SKM-1 treated with dmso at 0.1 percent for 144 hours (cell line): Measurements from ENCODE around the gene U2AF1L4.

Experiments used
- DNase-seq: peaks from one replicate; lab custom pipeline; 2025; ENCODE audit not compliant: unreplicated experiment; lab: John Stamatoyannopoulos, UW

Gene U2AF1L4

DNA sequence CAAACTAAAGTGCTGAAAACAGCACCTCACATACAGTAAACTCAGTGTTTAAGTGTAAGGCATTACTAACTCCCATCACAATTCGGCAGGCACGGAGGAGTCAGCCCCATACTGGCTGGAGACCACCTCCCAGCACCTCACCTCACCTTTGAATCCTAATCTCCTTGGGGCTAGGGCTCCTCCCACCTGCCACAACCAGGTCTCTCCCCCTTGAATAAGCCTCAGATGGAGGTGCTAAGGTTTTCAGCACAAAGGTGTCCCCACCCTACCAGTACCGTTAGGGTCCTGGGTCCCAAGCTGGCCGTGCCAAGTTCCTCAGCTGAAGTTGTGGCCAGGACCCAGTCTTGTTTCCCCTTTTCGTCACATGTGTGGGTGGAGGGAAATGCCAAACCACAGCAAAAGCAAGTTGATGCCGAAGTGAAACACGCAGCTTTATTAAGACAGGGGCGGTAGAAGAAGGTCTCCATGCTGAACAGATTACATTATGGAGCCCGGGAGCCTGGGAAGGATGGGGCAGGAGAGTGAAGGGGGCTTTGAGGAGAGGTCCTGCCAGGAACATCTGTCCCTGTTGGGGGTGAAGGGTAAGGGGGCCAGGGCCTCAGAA is 3.0 kb downstream of the U2AF1L4 start, which contains the start of gene IGFLR1:
Gene IGFLR1 (minus strand): TSS at position 332 of the 604 bp plus-strand sequence. CDS start 1,272 bp downstream, outside the sequence.
- DNase-seq = peak; percentile 57

DNA sequence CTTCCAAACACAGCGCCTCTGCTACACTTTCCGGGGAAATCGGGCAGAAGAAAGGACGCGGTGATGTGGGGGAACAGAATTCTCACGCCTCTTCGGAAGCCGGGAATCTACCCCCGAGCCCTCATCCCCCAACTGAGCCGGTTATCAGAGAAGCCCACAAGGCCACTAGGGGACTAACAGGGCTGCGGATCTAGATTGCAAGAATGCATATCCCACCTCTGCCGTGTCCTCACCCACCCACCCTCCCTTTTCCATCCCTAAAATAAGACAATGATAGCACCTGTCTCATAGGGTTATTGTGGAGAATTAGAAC is 4.1 kb downstream of the U2AF1L4 start:
- no peak for DNase-seq

DNA sequence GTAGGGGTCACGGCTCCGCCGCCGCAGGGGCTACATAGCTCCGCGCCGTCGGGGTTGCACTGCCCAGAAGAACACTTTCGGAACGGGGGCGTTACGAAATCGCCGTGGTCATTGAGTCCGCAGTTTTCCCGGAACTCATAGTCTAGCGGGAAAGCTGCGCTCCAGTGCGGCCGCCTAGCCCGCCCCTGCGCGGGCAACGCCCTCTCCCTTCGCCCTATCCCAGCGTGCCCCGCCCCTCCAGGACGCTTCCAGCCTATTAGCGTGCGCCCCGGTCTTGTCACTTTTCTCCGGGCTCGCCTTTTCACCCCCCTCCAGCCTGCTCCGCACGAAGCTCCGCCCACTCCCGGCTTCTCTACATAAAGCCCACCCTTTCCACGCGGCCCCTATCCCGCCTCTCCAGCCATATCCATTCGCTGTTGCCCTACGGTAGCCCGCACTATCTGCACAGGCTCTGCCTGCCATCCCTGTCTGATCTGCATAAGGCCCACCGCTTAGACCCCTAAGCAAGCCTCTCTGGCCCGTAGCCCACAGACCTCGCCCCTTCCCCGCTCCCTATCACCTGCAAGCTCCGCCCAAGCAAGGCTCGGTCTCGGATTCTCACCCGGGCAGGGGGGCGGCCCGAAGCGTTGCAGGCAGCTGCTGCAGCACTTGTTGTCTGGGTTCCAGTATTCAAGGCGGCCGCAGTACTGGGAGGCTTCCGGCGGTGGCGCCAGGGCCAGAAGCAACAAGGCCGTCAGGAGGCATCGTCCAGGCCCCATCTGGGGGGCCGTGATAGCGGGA is 4.6 kb downstream of the U2AF1L4 start:
- DNase-seq = peak; percentile 95

DNA sequence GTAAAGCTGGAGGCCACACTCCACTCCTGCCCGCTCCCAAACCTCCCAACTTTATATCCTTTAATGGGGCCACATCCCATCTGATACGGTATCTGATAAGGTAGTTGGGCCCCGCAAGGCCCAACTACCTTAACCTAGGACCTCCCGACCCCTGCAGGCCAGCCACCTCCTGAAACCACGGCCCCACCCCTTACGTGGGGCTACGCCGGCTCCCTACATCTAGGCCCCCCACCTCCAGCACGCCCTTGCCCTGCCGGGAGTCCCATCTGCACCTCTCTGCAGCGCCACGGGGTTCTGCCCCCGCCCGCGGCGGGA is 5.2 kb downstream of the U2AF1L4 start:
- DNase-seq = no peak

DNA sequence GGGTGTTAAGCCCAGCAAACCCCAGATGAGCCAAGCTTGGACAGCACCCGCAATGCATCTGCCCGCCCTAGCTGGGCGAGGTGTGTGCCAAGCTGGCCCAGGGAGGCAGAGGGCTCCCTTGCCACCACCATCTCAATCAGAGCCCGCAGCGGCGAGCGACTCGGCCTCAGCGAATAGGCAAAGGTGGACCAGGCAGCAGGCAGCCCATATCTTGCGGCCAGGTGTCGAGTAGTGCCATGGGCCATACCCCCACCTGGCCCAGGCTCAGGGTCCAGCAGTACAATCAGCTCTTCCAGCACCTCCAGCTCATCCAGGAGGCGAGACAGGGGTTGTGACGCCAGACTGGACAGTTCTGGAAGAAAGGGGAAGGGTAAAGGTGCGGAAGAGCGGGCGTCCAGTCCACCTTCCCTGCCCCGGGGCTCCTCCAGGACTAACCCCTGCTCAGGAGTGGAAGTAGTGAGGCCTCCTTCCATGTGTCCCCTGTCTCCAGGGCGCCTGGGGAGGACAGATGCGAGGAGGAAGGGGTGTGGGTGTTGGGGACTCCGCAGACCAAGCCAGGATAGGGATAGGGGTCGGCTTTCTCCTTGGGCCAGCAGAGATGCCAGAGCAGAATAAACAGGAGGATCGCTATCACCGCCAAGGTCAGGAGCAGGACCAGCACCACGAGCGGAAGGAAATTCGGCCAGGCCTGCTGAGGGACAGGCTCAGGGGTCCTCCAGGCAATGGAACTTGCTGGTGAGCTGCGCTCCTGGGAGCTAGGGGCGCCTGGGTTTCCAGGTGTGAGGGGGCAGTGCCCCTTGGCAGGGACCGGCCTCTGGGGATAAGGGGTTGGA is 5.7 kb downstream of the U2AF1L4 start:
- no peak for DNase-seq

DNA sequence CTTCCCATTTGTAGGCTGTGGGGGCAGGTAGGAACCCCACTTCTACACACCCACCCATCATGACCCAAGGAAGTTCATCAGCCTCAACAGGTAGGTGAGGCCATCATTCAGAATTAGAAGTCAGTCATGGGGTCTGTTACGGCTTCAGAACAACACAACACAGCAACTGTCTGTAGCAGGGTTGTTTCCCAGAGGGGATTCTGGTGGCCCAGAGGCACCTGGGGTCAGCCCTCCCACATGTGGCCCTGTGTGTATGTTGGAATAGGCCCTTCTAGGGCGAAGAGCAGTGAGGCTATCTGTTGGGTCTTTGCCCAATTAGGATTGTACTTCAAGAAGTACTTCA is 6.4 kb downstream of the U2AF1L4 start:
- no peak for DNase-seq

DNA sequence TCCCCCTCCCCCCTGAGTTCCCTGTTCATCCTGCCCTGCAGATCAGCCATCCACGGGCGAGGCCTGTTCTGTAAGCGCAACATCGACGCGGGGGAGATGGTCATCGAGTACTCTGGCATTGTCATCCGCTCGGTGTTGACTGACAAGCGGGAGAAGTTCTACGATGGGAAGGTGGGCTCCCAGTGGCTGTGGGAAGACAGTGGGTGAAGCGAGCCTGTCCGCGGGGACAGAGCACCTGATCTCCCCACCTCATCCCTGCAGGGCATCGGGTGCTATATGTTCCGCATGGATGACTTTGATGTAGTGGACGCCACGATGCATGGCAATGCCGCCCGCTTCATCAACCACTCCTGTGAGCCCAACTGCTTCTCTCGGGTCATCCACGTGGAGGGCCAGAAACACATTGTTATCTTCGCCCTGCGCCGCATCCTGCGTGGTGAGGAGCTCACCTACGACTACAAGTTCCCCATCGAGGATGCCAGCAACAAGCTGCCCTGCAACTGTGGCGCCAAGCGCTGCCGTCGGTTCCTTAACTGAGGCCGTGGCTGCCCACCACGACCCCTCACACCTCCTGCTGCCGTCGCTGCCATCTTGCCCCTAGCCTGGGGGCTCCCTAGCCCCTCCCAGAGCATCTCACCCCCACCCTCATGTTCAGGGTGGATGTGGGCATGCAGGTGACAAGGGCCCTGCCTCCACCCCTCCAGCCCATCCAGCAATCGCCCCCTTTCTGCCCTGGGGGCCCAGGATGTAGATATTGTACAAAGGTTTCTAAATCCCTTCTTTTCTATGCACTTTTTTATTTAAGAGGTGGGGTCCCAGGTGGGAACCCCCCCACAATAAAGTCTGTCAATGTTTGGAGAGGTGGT is 7.0 kb downstream of the U2AF1L4 start:
- no peak for DNase-seq

DNA sequence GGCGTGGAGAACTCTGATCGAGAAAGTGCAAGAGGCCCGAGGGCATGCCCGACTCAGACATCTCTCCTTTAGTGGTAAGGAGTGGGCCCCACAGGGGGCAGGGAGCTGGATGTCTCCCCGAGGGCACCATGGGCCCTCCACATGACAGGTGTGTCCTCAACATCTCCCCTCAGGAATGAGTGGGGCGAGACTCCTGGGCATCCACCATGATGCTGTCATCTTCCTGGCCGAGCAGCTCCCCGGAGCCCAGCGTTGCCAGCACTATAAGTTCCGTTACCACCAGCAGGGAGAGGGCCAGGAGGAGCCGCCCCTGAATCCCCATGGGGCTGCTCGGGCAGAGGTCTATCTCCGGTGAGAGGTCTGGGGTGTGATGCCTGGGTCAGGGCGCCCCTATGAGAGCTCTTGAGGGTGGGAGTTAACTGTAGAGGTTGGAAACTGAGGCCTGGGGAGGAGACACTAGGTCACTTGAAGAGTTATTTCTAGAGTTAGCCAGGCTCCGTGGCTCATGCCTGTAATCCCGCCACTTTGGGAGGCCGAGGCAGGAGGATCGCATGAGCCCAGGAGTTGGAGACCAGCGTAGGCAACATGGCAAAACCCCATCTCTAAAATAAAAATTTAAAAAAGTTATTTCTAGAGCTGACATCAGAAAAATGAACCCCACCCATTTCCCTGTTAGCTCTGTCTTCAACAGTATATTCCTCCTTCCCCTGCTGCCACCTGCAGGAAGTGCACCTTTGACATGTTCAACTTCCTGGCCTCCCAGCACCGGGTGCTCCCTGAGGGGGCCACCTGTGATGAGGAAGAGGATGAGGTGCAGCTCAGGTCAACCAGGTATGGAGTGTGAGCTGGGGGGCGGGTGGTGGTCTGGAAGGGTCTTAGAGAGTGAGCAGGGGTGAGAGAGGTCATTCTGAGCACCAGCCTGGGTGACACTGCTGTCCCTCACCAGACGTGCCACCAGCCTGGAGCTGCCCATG is 8.0 kb downstream of the U2AF1L4 start:
- no peak for DNase-seq

DNA sequence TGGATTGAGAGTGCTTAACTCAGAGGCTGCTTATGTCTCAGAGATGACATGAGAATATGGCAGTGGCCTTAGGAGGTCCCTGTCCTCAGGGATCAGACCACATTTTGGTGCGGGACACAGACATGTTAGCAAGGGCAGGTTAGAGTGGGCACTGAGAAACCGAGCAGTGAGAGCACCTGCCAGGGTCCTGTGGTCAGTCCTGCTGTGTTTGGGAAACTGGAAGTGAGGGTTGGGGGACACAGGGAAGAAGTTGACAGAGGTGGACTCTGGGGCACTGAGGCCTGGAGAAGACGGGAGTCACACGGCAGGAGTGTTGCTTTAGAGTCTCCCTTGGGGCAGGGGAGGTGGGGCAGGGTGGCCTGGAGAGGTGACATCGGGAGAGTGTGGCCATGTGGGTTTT is 10.3 kb downstream of the U2AF1L4 start:
- DNase-seq = no peak

DNA sequence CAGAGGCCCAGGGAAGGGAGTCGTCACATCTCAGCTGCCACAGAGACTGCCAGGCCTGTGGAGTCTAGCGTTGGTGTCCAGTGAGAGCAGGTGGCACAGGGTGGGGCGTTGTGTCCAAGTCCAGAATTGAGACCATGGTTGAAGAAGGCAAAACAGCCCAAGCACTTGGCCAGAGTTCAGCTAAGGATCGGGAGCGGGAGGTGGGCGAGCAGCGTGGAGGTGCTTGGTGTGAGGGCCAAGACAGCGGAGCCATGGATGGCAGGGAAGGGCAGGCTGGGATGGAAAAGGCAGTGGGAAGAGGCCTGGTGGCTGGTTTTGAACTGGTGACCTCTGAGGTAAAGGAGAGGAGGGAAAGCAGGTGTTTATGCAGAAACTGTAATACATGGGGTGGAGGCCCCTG is 10.9 kb downstream of the U2AF1L4 start:
- DNase-seq = no peak

DNA sequence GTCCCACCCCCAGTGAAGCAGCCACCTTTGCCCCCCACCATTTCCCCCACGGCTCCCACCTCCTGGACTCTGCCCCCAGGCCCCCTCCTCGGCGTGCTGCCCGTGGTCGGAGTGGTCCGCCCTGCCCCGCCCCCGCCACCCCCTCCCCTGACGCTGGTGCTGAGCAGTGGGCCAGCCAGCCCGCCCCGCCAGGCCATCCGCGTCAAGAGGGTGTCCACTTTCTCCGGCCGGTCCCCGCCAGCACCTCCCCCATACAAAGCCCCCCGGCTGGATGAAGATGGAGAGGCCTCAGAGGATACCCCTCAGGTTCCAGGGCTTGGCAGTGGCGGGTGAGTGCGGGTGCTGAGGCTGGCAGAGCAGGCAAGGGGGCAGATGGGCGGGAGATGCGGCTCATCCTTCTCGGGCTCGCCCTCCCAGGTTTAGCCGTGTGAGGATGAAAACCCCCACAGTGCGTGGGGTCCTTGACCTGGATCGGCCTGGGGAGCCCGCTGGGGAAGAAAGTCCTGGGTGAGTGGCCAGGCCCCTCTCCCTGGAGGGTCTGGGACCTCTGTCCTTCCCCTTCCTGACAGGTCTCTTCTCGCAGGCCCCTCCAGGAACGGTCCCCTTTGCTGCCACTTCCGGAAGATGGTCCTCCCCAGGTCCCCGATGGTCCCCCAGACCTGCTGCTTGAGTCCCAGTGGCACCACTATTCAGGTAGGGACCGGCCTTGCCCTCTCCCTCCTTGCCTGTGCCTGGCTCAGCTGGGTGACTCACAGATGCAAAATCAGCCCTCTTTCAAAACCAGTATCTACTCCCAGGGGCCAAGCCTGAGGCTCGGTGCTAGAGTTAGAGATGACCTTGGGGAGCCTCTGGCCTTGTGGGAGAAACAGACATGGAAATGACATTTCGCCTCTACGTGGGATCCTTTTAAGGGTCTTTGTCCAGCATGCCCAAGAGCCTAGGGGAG is 11.8 kb downstream of the U2AF1L4 start:
- no peak for DNase-seq

DNA sequence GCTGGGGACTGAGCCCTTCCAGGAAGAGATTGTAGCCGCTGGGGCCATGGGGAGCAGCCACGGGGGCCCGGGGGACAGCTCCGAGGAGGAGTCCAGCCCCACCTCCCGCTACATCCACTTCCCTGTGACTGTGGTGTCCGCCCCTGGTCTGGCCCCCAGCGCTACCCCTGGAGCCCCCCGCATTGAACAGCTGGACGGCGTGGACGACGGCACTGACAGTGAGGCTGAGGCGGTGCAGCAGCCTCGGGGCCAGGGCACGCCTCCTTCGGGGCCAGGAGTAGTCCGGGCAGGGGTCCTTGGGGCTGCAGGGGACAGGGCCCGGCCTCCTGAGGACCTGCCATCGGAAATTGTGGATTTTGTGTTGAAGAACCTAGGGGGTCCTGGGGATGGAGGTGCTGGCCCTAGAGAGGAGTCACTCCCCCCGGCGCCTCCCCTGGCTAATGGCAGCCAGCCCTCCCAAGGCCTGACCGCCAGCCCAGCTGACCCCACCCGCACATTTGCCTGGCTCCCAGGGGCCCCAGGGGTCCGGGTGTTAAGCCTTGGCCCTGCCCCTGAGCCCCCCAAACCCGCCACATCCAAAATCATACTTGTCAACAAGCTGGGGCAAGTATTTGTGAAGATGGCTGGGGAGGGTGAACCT is 12.6 kb downstream of the U2AF1L4 start:
- DNase-seq = no peak

DNA sequence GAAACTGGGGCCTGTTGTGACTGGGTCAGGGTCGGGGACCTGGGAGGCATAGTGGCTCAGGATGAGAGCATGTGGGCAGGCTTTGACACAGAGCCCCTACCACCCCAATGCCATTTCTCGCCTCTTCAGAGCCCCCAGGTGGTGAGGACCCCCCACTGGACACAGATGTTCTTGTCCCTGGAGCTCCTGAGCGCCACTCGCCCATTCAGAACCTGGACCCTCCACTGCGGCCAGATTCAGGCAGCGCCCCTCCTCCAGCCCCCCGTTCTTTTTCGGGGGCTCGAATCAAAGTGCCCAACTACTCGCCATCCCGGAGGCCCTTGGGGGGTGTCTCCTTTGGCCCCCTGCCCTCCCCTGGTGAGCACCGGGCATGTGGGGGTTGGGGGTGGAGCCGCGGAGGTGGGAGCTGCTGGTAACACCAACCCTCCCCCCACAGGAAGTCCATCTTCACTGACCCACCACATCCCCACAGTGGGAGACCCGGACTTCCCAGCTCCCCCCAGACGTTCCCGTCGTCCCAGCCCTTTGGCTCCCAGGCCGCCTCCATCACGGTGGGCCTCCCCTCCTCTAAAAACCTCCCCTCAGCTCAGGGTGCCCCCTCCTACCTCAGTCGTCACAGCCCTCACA is 13.3 kb downstream of the U2AF1L4 start:
- no peak for DNase-seq

DNA sequence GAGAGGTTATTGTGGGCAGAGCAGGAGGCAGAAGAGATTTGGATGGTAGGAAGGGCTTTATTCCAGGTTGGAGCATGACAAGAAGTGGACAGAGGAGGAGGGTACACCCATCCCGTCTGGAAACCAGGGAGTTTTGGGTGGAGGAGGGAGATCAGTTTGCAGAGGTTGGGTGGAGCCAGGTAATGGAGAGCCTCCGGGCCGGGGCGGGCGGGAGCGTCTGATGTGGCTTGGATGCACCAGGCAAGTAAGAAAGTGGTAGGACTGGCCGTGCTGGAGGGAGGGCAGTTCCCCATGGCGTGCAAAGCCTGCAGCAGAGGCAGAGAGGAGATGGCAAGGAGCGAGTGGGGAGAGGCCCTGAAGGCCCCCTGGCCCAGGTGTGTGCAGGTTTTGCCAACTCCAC is 13.9 kb downstream of the U2AF1L4 start:
- no peak for DNase-seq

DNA sequence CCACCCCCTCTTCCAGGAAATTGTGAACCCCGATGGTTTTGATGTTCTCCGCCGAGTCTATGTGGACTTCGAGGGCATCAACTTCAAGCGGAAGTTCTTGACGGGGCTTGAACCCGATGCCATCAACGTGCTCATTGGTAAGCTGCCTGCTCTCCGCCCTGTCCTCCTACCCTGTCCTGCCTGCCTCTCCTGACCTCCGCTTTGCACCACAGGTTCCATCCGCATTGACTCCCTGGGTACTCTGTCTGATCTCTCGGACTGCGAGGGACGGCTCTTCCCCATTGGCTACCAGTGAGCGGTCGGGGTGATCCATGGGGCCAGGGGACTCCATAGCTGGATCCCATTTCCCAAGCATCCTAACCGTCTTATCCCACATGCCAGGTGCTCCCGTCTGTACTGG is 14.9 kb downstream of the U2AF1L4 start:
- no peak for DNase-seq

DNA sequence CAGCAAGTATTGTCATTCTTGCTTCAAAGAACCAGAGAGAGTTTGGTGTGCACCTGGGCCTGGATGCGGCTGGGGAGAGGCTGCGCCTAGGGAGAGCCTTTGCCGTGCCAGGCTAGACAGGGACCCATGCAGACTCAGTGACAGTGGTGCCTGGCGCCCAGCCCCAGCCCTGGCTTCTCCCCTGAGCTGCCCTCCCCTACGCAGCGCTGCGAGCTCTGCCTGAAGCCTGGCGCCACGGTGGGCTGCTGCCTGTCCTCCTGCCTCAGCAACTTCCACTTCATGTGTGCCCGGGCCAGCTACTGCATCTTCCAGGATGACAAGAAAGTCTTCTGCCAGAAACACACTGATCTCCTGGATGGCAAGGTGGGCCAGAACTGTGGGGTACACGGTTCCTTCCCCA is 15.5 kb downstream of the U2AF1L4 start:
- no peak for DNase-seq

DNA sequence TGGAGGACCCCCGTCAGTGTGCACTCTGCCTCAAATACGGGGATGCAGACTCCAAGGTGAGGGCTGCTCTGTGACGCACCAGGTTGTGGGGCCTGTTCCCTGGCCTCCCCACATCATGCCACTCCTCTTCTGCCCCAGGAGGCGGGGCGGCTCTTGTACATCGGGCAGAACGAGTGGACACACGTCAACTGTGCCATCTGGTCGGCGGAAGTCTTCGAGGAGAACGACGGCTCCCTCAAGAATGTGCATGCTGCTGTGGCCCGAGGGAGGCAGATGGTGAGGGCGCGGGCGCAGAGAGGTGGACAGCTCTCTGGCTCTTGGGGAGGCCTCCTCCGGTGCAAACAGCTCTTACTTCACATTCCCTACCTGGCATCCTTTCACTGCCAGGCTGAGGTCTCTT is 16.2 kb downstream of the U2AF1L4 start:
- DNase-seq = no peak
